ENCODE measurements around the gene KCTD21. TPM values are rescaled to one million over a fixed set of nuclear protein-coding genes. Genes with fewer than 3 reads are reported as not detected.

Gene KCTD21
- total and polyA plus RNA-seq, 7 experiments from 2014 or later: 1.2 to 12.2 (median 4.2) TPM

DNA sequence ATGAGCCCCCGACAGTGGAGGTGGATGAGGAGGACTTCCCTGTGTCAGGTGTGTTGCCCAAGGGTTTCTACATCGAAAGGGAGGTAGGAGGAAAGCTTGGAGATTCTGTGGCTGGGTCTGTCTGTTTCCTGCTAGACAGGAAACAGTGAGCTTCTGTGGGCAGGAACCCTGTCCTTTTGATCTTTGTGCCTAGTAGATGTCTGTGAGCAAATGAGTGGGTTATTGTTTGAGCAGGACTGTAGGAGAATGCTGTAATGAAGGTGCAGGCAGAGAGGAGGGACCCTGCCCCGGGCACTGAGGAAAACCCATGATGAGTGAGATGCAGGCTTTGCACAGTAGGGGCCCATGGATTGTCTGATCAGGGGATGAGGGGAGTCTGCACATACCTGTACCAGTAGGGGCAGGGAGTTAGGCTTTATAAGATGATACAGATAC, 14.3 kb upstream of the KCTD21 start:
- peaks cover 19 to 36% of the 10 kb centered on the region in 2 donors for H3K4me1 ChIP-seq (ENCODE audit: control insufficient read depth in 2 of 2, insufficient read depth in 2 of 2, low read length in 2 of 2)
- ChIA-PET POLR2A (interaction anchor here (0.6 to 6.1 kb wide), 8 partner anchors 8 to 372 kb away, joined by 3 to 78 read pairs (median 4); partner anchors contain the start of genes ALG8, KCTD21, NARS2 and USP35), CTCF (interaction anchor here (0.7 to 1.6 kb wide), 6 partner anchors 14 to 53 kb away, joined by 3 to 8 read pairs (median 4); partner anchors contain the start of genes KCTD21 and USP35)
- peak; percentile 43 to 92 (median 84) for DNase-seq
- Mint-ChIP-seq H3K4me3 (peak overlapping the region; percentile 79 to 91 (median 87)), H3K27me3 (no peaks in the 10 kb centered on the region), H3K27ac (peak overlapping the region; percentile 93 to 100 (median 97)), H3K4me1 (peaks cover 25 to 65% (median 55%) of the 10 kb centered on the region in 7 donors), H3K9me3 (no peaks in the 10 kb centered on the region), H3K36me3 (peaks cover 0 to 38% (median 8%) of the 10 kb centered on the region in 5 donors)
- peak; percentile 86 for ATAC-seq
- intact Hi-C loops (cut with micrococcal nuclease): loop anchor here (1.0 to 5.0 kb wide), 8 partner anchors 14 to 370 kb away; partner anchors contain the start of genes ALG8 (in 2 of the 2), KCTD21 (in 2 of the 2), USP35 (in 2 of the 2) and GAB2 (in 1 of the 2)
- H3K9me3 ChIP-seq (ENCODE audit: control insufficient read depth in 2 of 3, low read length in 3 of 3): no peaks in the 10 kb centered on the region
- no peaks in the 10 kb centered on the region for H3K27me3 ChIP-seq (ENCODE audit: control insufficient read depth in 2 of 2, insufficient read depth in 2 of 2, low read length in 2 of 2)
- H3K27ac ChIP-seq (ENCODE audit: low read depth, low read length): peak overlapping the region; percentile 91
- H3K4me3 ChIP-seq (ENCODE audit: low read length): peak overlapping the region; percentile 53
- H3K36me3 ChIP-seq (ENCODE audit: control insufficient read depth in 2 of 3, insufficient read depth in 3 of 3, low read length in 3 of 3): peaks cover 0 to 13% (median 0%) of the 10 kb centered on the region in 3 experiments

- ATAC-seq (no peak), DNase-seq (peak in 1 of 9 donors; percentile 24)
- intact Hi-C loops (cut with micrococcal nuclease): loop anchor here in 1 of 2 donors (5.0 kb wide), 1 partner anchor 371 kb away; the partner anchor contains the start of gene NARS2
- Histone ChIP-seq H3K4me1 (ENCODE audit: control insufficient read depth in 2 of 2, insufficient read depth in 2 of 2, low read length in 2 of 2) (peaks cover 19 to 36% of the 10 kb centered on the region in 2 donors), H3K36me3 (ENCODE audit: control insufficient read depth in 2 of 3, insufficient read depth in 3 of 3, low read length in 3 of 3) (peaks cover 0 to 11% (median 0%) of the 10 kb centered on the region in 3 experiments), H3K27me3 (ENCODE audit: control insufficient read depth in 2 of 2, insufficient read depth in 2 of 2, low read length in 2 of 2) (no peaks in the 10 kb centered on the region), H3K4me3 (ENCODE audit: low read length) (no peak overlapping the region), H3K27ac (ENCODE audit: low read depth, low read length) (peak overlapping the region; percentile 91), H3K9me3 (ENCODE audit: control insufficient read depth in 2 of 3, low read length in 3 of 3) (no peaks in the 10 kb centered on the region)
- no peaks in the 10 kb centered on the region for H3K27me3 Mint-ChIP-seq
- H3K4me3 Mint-ChIP-seq: peak overlapping the region; percentile 46 to 91 (median 82)
- H3K36me3 Mint-ChIP-seq: peaks cover 0 to 39% (median 7%) of the 10 kb centered on the region in 5 donors
- H3K4me1 Mint-ChIP-seq: peaks cover 28 to 66% (median 56%) of the 10 kb centered on the region in 7 donors
- H3K9me3 Mint-ChIP-seq: no peaks in the 10 kb centered on the region
- ChIA-PET POLR2A (interaction anchor here (0.6 to 6.1 kb wide), 3 partner anchors 11 to 1138 kb away, joined by 3 to 78 read pairs (median 3); partner anchors contain the start of genes KCTD21 and USP35), CTCF (interaction anchor here (2.1 kb wide), 1 partner anchor 12 kb away, joined by 9 read pairs; the partner anchor contains the start of genes KCTD21 and USP35)
- peak overlapping the region; percentile 93 to 100 (median 97) for H3K27ac Mint-ChIP-seq
Observed at GRCh38 chr11:78201096-78201818, 12.8 kb upstream of the KCTD21 start.

GRCh38 chr11:78200553-78200952, 12.1 kb upstream of the KCTD21 start:
- H3K4me1 Mint-ChIP-seq: peaks cover 28 to 65% (median 57%) of the 10 kb centered on the region in 7 donors
- intact Hi-C loops (cut with micrococcal nuclease): loop anchor here in 1 of 2 donors (5.0 kb wide), 1 partner anchor 372 kb away; the partner anchor contains the start of gene NARS2
- H3K4me3 Mint-ChIP-seq: peak overlapping the region in 2 of 10 donors; percentile 35 to 91
- H3K27ac ChIP-seq (ENCODE audit: low read depth, low read length): peak overlapping the region; percentile 91
- H3K9me3 Mint-ChIP-seq: no peaks in the 10 kb centered on the region
- peak overlapping the region; percentile 93 to 100 (median 97) for H3K27ac Mint-ChIP-seq
- no peak for ATAC-seq
- peaks cover 0 to 38% (median 9%) of the 10 kb centered on the region in 5 donors for H3K36me3 Mint-ChIP-seq
- no peaks in the 10 kb centered on the region for H3K9me3 ChIP-seq (ENCODE audit: control insufficient read depth in 2 of 3, low read length in 3 of 3)
- CTCF ChIA-PET: interaction anchor here (2.1 kb wide), 1 partner anchor 12 kb away, joined by 9 read pairs; the partner anchor contains the start of genes KCTD21 and USP35
- no peak for DNase-seq
- no peaks in the 10 kb centered on the region for H3K27me3 ChIP-seq (ENCODE audit: control insufficient read depth in 2 of 2, insufficient read depth in 2 of 2, low read length in 2 of 2)
- H3K36me3 ChIP-seq (ENCODE audit: control insufficient read depth in 2 of 3, insufficient read depth in 3 of 3, low read length in 3 of 3): peaks cover 0 to 11% (median 0%) of the 10 kb centered on the region in 3 experiments
- POLR2A ChIA-PET: interaction anchor here (0.6 to 6.1 kb wide), 4 partner anchors 11 to 1138 kb away, joined by 3 to 78 read pairs (median 4); partner anchors contain the start of genes ALG8, KCTD21 and USP35
- H3K27me3 Mint-ChIP-seq: no peaks in the 10 kb centered on the region
- H3K4me1 ChIP-seq (ENCODE audit: control insufficient read depth in 2 of 2, insufficient read depth in 2 of 2, low read length in 2 of 2): peaks cover 19 to 36% of the 10 kb centered on the region in 2 donors
- no peak overlapping the region for H3K4me3 ChIP-seq (ENCODE audit: low read length)

DNA sequence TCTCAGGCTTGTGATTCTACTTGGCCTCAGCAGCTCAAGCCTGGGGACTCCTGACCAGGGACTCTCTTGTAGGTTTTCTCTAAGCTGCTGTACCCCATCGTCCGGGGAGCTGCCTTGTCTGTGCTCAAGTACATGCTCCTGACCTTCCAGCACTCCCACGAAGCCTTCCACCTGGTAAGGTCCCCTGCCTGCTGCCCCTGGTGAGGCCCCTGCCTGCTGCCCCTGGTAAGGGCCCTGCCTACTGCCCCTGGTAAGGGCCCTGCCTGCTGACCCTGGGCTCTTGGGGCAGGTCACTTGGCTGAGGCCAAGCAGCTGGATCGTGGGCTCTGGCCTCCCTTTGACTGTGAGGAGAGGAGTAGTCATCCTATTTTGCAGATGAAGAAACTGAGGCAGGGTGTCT, 11.6 kb upstream of the KCTD21 start:
- Histone ChIP-seq H3K9me3 (ENCODE audit: control insufficient read depth in 2 of 3, low read length in 3 of 3) (no peaks in the 10 kb centered on the region), H3K27me3 (ENCODE audit: control insufficient read depth in 2 of 2, insufficient read depth in 2 of 2, low read length in 2 of 2) (no peaks in the 10 kb centered on the region), H3K4me3 (ENCODE audit: low read length) (no peak overlapping the region), H3K4me1 (ENCODE audit: control insufficient read depth in 2 of 2, insufficient read depth in 2 of 2, low read length in 2 of 2) (peaks cover 19 to 35% of the 10 kb centered on the region in 2 donors), H3K36me3 (ENCODE audit: control insufficient read depth in 2 of 3, insufficient read depth in 3 of 3, low read length in 3 of 3) (peaks cover 0 to 11% (median 0%) of the 10 kb centered on the region in 3 experiments), H3K27ac (ENCODE audit: low read depth, low read length) (peak overlapping the region; percentile 91)
- Mint-ChIP-seq H3K4me1 (peaks cover 28 to 65% (median 53%) of the 10 kb centered on the region in 7 donors), H3K27me3 (no peaks in the 10 kb centered on the region), H3K36me3 (peaks cover 0 to 37% (median 9%) of the 10 kb centered on the region in 5 donors), H3K4me3 (no peak overlapping the region), H3K27ac (peak overlapping the region in 8 of 9 donors; percentile 22 to 100 (median 88)), H3K9me3 (no peaks in the 10 kb centered on the region)
- POLR2A ChIA-PET: interaction anchor here (0.9 to 6.1 kb wide), 3 partner anchors 10 to 61 kb away, joined by 3 to 78 read pairs (median 5); partner anchors contain the start of genes ALG8, KCTD21 and USP35
- intact Hi-C loops (cut with micrococcal nuclease): loop anchor here in 1 of 2 donors (5.0 kb wide), 1 partner anchor 372 kb away; the partner anchor contains the start of gene NARS2
- CTCF ChIA-PET: interaction anchor here (2.1 kb wide), 1 partner anchor 11 kb away, joined by 9 read pairs; the partner anchor contains the start of genes KCTD21 and USP35
- DNase-seq: no peak
- ATAC-seq: no peak

- no peaks in the 10 kb centered on the region for H3K9me3 ChIP-seq (ENCODE audit: control insufficient read depth in 2 of 3, low read length in 3 of 3)
- Mint-ChIP-seq H3K9me3 (no peaks in the 10 kb centered on the region), H3K27ac (peak overlapping the region; percentile 0 to 95 (median 81)), H3K4me1 (peaks cover 26 to 64% (median 51%) of the 10 kb centered on the region in 7 donors), H3K4me3 (no peak overlapping the region), H3K36me3 (peaks cover 0 to 35% (median 10%) of the 10 kb centered on the region in 5 donors), H3K27me3 (no peaks in the 10 kb centered on the region)
- ChIA-PET CTCF (interaction anchor here (2.1 kb wide), 1 partner anchor 11 kb away, joined by 9 read pairs; the partner anchor contains the start of genes KCTD21 and USP35), POLR2A (interaction anchor here (0.9 to 6.1 kb wide), 2 partner anchors 10 to 61 kb away, joined by 5 to 78 read pairs; partner anchors contain the start of genes ALG8, KCTD21 and USP35)
- peaks cover 0 to 11% (median 0%) of the 10 kb centered on the region in 3 experiments for H3K36me3 ChIP-seq (ENCODE audit: control insufficient read depth in 2 of 3, insufficient read depth in 3 of 3, low read length in 3 of 3)
- peaks cover 19 to 31% of the 10 kb centered on the region in 2 donors for H3K4me1 ChIP-seq (ENCODE audit: control insufficient read depth in 2 of 2, insufficient read depth in 2 of 2, low read length in 2 of 2)
- ATAC-seq (no peak), DNase-seq (no peak)
- intact Hi-C loops (cut with micrococcal nuclease): loop anchor here in 1 of 2 donors (5.0 kb wide), 1 partner anchor 373 kb away; the partner anchor contains the start of gene NARS2
- H3K4me3 ChIP-seq (ENCODE audit: low read length): no peak overlapping the region
- no peaks in the 10 kb centered on the region for H3K27me3 ChIP-seq (ENCODE audit: control insufficient read depth in 2 of 2, insufficient read depth in 2 of 2, low read length in 2 of 2)
- no peak overlapping the region for H3K27ac ChIP-seq (ENCODE audit: low read depth, low read length)
Observed at GRCh38 chr11:78199653-78200015, 11.2 kb upstream of the KCTD21 start.
